NB4 (cell line): ENCODE measurements around the gene SLC7A5.
"Not testable (repeated sequence)": the region's sequence is repeated elsewhere in the genome, so short reads cannot be mapped to it uniquely, and the experiment has no call there.

Experiments used
- CTCF ChIP-seq: IDR thresholded peaks from one replicate; pipeline ENCODE4 v1.5.1; 2012; ENCODE audit warnings: low read depth, low read length
- POLR2A ChIP-seq: IDR thresholded peaks from 2 replicates; pipeline ENCODE4 v1.6.1; 2011; ENCODE audit warnings: mild to moderate bottlenecking; ENCODE audit not compliant: insufficient read length; ENCODE audit errors: extremely low read depth

DNA sequence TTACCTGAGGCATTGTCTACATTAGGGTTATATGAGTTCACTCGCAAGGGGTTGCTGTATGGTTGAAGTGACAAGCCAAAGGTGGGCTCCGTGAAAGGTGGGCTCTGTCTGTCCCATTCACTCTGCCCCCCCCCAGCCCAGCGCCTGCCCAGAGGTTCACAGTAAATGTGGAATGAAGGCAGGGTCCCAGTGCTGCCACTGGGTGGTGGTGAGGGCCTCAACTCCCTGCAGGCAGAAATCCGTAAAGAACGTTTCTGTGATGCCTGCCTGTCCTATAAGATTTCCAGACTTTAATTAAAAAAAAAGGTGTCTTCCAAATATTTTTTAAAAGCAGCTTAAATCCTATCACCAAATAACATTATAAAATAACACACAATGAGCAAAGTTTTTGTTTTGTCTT, 35.7 kb upstream of the SLC7A5 start:
- not testable (repeated sequence) for TF ChIP-seq CTCF, POLR2A
